ENCODE measurements around the gene JSRP1.
A peak's percentile ranks its signal among the peaks of the same experiment; 100 is the strongest.

The JSRP1 gene

GRCh38 chr19:2255982-2256685 is at the start of gene JSRP1:
TSS of gene JSRP1 (minus strand) at chr19:2256417. CDS start at chr19:2255314, 1,103 bp downstream.
- DNase-seq: no peak

GRCh38 chr19:2305452-2306280 is 49.4 kb upstream of the JSRP1 start:
- no peak for DNase-seq

GRCh38 chr19:2303211-2303798 is 47.1 kb upstream of the JSRP1 start:
- no peak for DNase-seq

- DNase-seq: no peak
Measured at GRCh38 chr19:2302319-2303210, 46.3 kb upstream of the JSRP1 start.

- DNase-seq: no peak
Measured at GRCh38 chr19:2300533-2300932, 44.3 kb upstream of the JSRP1 start.

GRCh38 chr19:2296141-2296540 is 39.9 kb upstream of the JSRP1 start:
- no peak for DNase-seq

- DNase-seq: no peak
Measured at GRCh38 chr19:2294687-2295335, 38.6 kb upstream of the JSRP1 start.

- DNase-seq: peak; percentile 80
Measured at GRCh38 chr19:2291185-2291751, 35.1 kb upstream of the JSRP1 start.

- no peak for DNase-seq
Measured at GRCh38 chr19:2290441-2291184, 34.4 kb upstream of the JSRP1 start.

- DNase-seq: no peak
Measured at GRCh38 chr19:2289714-2290435, 33.7 kb upstream of the JSRP1 start.

- no peak for DNase-seq
Measured at GRCh38 chr19:2288818-2289713, 32.8 kb upstream of the JSRP1 start.

GRCh38 chr19:2288338-2288817 is 32.2 kb upstream of the JSRP1 start:
- DNase-seq: no peak

GRCh38 chr19:2287585-2288337 is 31.5 kb upstream of the JSRP1 start:
- no peak for DNase-seq

- no peak for DNase-seq
Measured at GRCh38 chr19:2286402-2287140, 30.4 kb upstream of the JSRP1 start.

GRCh38 chr19:2283835-2284507 is 27.8 kb upstream of the JSRP1 start:
- no peak for DNase-seq

- DNase-seq: peak; percentile 32
Measured at GRCh38 chr19:2282862-2283237, 26.6 kb upstream of the JSRP1 start.
